GM13976 (cell line): Measurements from ENCODE around the gene KCNJ18.
"Not testable (repeated sequence)": the region's sequence is repeated elsewhere in the genome, so short reads cannot be mapped to it uniquely, and the experiment has no call there.

Source experiments
- DNase-seq: peaks from one replicate; pipeline ENCODE4 v3.0.0; 2012; ENCODE audit warnings: low spot score
- in situ Hi-C: fragments of 300-500 bp; cut with MboI; formaldehyde crosslinking; loops from one replicate; pipeline ENCODE4 v1.12.0; 2022; ENCODE audit warnings: low sequenced_read_pairs, mixed read lengths, inconsistent platforms; ENCODE audit not compliant: unreplicated experiment
- TF ChIP-seq, protein P1 (sequence below): IDR thresholded peaks from 2 replicates; pipeline ENCODE4 v1.5.1; 2012; ENCODE audit warnings: borderline replicate concordance, mild to moderate bottlenecking; ENCODE audit not compliant: insufficient read depth; ENCODE audit errors: extremely low read depth, missing control alignments, control extremely low read depth

Gene KCNJ18

DNA sequence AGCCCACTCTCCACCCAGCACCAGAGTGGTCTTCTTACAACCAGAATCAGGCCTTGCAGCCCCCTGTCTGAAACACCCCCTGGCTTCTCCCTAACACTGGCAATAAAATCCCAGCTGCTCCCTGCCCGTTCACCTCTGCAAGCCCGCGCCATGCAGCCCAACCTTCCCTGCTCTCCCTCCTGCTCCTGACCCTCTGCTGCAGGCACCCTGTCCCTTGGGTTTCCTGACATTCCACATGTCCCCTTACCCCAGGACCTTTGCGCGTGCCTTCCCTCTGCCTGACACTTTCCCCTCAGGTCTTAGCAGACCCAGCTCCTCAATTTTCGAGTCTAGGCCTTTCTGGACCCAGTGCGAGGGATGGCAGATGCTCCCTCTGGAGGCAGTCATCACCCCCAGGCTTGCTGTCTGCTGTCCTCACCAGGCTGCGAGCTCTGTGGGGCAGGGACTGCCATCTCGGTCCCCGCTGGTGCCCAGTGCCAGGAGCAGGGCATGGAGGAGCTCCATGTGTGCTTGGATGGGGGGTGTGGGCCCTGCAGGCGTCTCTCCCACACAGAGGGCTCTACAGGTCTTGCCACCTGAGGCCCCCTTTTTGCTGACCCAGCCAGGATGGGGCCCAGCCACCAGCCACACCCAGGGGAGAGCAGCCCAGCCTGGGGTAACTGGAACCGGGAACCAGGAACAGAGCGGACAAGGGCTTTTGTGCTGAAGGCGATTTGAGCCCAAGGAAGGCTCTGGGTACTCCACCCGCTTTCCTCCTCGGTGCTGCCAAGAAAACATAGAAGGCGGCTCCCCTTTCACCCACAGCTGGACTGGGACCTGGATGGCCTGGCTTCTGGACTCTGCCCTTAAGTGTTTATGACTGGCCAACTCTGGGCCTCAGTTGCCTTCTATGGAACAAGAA, 15.6 kb downstream of the KCNJ18 start:
- in situ Hi-C loops, result loop anchor here (25.0 kb wide), 1 partner anchor 296 kb away; no protein-coding TSS in a partner anchor
- DNase-seq, result not testable (repeated sequence)

DNA sequence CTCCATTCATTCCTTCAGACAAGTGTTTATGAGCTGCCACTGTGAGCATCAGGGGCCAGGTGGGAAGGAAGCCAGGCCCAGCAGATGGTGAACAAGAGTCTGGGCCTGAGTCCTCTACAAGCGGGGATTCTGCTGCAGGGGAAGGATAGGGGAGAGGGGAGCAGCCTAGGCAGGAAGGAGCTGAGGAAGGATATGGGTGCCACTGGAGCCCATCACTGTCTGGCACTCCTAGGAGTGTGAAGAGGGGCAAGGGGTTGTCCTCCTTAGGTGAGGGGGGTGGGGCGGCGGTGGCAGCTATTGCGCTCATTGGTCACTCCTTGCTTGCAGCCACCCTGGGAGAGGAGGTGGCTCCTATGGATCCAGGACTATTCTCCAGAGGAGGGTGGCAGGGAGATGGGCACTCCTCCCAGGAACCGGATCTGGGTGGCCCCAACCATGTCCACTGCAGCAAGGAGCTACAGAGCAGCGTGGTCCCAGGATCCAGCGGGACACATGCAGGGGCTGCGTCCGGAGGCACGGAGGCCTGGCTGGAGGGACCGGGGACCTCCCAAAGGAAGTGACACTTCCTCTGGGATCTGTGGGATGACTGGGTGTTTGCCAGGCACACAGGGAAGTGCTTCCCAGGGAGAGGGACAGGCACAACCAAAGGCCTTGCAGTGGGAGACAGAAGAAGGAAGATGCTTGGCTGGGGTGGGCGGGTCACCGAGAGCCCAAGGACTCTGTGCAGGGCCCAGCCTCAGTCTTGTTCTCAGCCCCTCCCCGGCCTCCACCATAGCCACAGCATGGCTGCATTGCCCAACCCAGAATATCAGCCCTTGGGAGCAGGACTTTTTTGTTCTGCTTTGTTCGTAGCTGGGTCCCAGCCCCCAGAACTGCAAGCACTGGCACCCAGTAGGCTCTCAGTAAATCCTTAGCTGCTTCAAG, 16.6 kb downstream of the KCNJ18 start:
- not testable (repeated sequence) for DNase-seq
- in situ Hi-C loops, result loop anchor here (25.0 kb wide), 1 partner anchor 297 kb away; no protein-coding TSS in a partner anchor

DNA sequence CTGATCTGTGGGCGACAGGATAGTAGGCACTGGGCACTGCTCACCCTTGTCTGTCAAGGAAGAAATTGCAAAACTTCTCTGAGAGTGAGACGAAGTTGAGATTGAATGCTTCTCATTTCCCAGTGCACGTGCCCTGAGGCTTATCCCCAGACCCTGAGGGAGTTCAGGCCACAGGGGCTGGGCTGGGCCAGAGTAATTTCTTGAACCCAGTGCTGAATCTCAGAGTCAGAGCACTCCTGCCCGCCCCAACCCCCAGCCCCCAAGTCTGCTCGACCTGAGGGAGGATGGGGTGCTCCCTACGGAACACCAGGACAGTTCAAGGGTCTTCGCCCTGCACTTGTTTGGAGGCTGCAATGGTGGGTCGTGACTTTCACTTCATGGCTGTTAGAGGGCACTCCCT, 17.7 kb downstream of the KCNJ18 start:
- in situ Hi-C loops, result loop anchor here (25.0 kb wide), 1 partner anchor 298 kb away; no protein-coding TSS in a partner anchor
- not testable (repeated sequence) for DNase-seq

DNA sequence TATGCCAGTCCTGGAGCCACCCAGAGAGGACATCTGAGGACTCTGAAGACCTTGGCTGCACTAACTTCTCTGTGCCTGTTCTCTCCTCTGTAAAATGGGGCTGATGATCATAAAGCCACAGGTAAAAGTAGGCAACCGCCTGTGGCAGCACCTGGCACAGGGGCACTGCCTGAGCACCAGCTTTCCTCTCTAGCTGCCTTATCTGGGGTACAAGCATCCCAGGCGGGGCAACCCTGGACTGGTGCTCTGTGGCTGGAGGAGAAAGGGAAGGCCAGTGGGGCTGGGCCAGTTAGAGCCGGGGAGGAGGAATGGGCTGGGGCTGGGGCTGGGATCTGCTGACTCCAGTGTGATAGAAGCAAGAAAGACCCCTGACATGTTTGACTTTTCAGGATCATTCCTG, 18.2 kb downstream of the KCNJ18 start:
- in situ Hi-C loops, result loop anchor here (25.0 kb wide), 1 partner anchor 298 kb away; no protein-coding TSS in a partner anchor
- not testable (repeated sequence) for DNase-seq

DNA sequence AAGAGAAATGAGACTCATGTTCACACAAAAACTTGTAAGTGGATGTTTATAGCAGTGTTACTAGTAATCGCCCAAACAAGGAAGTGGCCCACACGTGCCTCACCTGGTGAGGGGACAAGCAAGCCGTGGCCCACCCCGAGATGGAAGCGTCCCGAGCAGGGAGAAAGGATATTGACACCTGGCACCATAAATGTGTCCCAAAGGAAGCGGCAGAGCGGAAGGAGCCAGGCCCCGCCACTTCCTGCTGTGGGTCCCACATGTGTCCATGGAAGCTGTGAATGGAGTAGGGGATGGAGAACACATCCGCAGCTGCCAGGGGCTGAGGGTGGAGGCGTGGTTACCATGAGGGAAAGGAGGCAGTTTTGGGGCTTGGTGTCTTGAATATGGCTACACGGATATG, 18.9 kb downstream of the KCNJ18 start:
- no peak for DNase-seq
- TF ChIP-seq, protein P1, sequence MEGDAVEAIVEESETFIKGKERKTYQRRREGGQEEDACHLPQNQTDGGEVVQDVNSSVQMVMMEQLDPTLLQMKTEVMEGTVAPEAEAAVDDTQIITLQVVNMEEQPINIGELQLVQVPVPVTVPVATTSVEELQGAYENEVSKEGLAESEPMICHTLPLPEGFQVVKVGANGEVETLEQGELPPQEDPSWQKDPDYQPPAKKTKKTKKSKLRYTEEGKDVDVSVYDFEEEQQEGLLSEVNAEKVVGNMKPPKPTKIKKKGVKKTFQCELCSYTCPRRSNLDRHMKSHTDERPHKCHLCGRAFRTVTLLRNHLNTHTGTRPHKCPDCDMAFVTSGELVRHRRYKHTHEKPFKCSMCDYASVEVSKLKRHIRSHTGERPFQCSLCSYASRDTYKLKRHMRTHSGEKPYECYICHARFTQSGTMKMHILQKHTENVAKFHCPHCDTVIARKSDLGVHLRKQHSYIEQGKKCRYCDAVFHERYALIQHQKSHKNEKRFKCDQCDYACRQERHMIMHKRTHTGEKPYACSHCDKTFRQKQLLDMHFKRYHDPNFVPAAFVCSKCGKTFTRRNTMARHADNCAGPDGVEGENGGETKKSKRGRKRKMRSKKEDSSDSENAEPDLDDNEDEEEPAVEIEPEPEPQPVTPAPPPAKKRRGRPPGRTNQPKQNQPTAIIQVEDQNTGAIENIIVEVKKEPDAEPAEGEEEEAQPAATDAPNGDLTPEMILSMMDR, result no peak
- in situ Hi-C loops, result loop anchor here (25.0 kb wide), 1 partner anchor 299 kb away; no protein-coding TSS in a partner anchor

DNA sequence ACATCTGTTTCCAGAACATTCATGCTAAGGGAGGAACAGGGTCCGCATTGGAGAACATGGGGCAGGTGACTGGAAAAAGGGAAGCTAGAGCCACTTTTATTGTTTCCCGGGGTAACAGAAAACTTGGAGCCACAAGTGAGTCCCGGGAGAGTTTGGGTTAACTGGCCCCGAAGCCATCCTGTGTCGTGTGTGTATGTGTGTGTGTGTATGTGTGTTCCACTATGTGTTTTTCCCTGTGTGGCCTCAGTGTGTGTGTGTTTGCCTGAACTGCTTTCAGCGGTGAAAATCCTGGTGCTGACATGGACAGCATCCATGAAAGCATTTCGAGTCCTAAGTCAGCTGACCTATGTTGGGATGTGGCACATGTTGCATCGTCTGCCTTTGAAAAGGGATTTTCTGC, 20.7 kb downstream of the KCNJ18 start:
- not testable (repeated sequence) for DNase-seq

DNA sequence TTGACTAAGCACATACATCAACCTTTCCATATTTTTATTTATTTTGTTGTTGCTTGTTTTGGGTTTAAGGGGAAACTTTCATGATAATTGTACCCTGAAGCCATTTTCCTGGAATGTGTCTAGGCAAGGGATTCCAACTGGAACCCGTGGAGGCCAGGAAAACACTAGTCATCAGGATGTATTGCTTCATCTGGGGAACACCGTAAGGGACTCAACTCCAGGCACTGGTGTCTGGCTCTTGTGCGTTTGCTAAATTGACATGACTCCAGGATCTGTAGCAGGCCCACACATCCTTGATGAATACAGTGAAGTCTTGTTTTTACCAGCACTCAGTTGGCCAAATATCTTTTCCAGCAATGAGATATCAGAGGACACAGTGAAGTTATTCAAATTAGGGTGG, 21.3 kb downstream of the KCNJ18 start:
- in situ Hi-C loops, result loop anchor here (25.0 kb wide), 1 partner anchor 301 kb away; no protein-coding TSS in a partner anchor
- not testable (repeated sequence) for DNase-seq

More for the DNA sequence above, 20.7 kb downstream of the KCNJ18 start:
- in situ Hi-C loops, result loop anchor here (25.0 kb wide), 1 partner anchor 301 kb away; no protein-coding TSS in a partner anchor

DNA sequence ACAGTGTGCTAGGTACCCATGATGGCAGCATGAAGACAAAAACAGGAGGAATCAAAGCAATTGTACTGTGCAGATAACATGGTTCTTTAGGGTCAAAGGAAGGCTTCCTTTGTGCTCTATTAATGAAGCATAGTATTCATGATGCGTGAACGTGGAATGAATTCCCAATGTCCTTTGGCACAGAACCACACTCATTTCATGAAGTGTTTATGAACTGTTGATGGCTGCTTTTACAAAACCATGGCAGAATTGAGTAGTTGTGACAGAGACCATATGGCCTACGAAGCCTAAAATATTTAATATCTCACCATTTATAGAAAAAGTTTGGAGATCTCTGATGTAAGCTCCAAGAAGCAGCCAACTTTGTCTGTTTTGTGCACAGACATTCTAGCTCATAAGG, 22.4 kb downstream of the KCNJ18 start:
- in situ Hi-C loops, result loop anchor here (25.0 kb wide), 1 partner anchor 302 kb away; no protein-coding TSS in a partner anchor
- DNase-seq, result not testable (repeated sequence)

DNA sequence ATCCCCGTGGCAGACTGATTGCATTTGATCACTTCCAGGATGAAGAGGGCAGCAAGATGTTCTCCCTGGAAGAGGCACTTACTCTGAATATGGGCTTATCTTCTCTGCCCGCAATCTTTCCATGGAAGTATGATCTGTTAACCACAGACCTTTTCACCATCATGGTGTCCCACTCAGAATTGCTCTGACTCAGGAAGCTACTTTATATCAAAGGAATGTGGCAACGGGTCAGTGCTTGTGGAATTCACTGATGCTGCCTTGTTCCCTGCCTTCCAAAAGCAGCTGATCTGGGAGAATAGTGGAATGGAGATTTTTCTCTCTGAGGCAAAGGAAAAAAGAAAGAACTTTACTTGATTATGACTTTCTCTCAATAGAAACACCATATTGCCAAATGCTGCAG, 23.6 kb downstream of the KCNJ18 start:
- in situ Hi-C loops, result loop anchor here (25.0 kb wide), 1 partner anchor 304 kb away; no protein-coding TSS in a partner anchor

DNA sequence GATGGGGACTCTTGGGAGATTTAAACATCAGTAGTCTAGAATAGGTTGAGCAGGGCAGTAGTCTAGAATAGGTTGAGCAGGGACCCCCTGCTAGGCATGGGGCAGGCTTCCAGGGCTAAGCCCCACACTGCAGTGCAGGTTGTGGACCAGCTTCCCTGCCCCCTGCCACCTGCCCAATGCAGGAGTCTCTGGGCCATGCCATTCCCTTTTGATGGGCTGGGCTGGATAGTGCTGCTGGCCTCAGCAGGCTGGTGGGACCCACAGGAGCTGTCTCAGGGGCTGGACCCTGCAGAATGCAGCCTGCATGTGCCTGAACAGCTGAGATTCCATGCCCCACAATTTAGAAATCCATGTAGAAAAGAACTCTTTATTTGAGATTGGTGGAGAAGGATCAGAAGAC, 26.6 kb downstream of the KCNJ18 start:
- in situ Hi-C loops, result loop anchor here (25.0 kb wide), 1 partner anchor 307 kb away; no protein-coding TSS in a partner anchor
- DNase-seq, result not testable (repeated sequence)

More for the DNA sequence above, 23.6 kb downstream of the KCNJ18 start:
- not testable (repeated sequence) for DNase-seq

DNA sequence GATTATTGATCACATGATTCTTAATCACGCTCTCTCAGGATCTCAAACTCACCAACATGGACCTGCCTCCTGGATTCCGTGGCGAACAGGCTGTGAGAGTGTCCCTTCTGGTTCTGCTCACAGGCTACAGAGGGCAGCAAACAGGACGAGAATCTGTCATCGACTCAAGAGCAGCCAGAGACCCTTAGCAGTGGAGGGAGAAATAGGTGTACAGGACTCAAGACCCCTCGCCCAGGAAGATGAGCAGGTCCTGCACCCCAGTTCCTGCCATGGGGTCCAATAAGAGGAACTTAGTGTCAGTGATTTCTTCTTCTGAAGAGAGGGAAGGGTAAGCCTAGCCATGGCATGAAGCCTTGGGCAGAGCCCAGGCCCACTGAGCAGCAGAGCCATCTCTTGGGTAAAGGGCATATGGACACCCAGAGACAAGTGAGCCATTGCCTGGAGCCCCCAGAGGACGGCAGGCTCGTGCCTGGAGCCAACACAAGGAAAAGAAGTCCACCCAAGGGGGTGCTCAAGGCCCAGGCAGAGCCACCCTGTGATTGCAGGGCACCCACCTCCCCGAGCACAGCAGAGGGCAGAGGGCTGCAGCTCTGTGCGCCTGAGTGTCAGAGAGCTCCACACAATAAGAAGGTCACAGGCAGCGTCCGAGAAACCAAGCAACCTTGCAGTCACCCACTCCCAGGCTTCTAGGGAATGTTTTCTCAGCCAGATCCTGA, 27.3 kb downstream of the KCNJ18 start:
- not testable (repeated sequence) for DNase-seq
- in situ Hi-C loops, result loop anchor here (25.0 kb wide), 1 partner anchor 307 kb away; no protein-coding TSS in a partner anchor

DNA sequence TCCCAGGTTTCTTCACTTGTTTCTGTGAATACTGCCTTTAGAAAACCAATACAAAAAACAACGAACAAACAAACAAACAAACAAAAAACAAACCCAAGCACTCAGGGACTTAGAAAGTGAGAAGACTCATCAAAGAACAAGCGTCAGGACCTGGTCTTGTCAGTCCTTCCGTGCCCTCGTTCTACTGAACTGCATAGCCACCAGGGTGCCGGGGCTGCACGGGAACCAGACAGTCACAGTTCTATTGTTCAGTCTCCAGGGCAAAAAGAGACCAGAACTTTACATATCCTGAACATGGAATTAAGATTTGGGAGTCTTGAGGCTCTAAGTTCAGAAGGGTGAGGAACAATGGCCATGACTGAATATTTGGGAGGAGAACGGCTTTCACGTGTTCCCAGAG, 28.2 kb downstream of the KCNJ18 start:
- in situ Hi-C loops, result loop anchor here (25.0 kb wide), 1 partner anchor 308 kb away; no protein-coding TSS in a partner anchor
- not testable (repeated sequence) for DNase-seq

DNA sequence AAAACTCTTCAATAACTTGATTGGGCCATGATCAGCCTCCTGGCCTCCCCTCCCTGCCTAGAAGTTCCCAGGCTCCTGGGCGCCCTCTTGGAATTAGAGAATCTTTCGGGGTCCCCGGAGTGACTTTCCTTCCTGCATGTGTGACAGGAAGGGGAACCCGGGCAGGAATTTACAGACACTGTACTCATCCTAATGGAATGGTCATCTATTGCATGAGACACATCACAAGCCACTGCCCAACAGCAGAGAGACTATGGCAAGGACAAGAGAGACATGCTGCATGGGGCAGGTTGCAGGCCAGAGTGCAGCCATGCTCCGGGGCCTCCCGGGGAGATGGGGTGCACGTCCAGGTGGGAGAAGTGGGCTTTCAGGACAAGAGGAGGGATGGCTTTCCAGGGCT, 29.9 kb downstream of the KCNJ18 start:
- in situ Hi-C loops, result loop anchor here (25.0 kb wide), 1 partner anchor 310 kb away; no protein-coding TSS in a partner anchor

DNA sequence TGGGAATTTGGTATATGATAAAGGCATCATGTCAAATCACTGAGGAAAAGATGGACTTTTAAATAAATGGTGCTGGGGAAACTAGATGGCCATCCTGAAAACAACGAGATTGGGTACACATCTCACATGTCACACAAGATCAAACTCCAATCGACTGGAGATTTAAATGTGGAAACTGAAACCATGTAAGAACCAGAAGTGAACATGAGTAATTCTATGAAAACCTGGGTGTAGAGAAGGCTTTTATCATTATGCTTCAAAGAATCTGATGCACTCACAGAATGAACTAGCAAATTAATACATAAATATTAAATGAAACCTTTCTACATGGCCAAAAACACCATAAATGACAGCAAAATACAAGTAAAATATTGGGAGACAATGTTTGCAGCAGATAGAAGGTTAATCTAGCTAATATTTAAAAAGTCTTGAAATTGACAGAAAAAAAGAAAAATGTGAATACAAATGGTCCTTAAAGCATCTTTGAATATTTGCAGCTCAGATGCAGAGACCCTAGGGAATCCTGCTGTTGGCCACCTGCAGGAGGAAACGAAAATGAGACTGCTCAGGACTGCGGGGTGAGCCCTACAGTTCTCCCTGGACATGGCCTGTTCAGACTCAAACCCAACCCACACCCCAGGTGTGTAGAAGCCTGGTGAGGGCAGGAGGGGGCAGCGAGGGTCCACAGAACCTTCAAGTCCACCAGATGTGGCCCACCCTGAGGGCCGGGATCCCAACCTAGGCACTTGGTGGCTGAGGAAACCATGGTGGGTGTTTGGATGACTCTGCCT, 32.1 kb downstream of the KCNJ18 start:
- in situ Hi-C loops, result loop anchor here (25.0 kb wide), 1 partner anchor 312 kb away; no protein-coding TSS in a partner anchor
- not testable (repeated sequence) for DNase-seq

More for the DNA sequence above, 29.9 kb downstream of the KCNJ18 start:
- not testable (repeated sequence) for DNase-seq

DNA sequence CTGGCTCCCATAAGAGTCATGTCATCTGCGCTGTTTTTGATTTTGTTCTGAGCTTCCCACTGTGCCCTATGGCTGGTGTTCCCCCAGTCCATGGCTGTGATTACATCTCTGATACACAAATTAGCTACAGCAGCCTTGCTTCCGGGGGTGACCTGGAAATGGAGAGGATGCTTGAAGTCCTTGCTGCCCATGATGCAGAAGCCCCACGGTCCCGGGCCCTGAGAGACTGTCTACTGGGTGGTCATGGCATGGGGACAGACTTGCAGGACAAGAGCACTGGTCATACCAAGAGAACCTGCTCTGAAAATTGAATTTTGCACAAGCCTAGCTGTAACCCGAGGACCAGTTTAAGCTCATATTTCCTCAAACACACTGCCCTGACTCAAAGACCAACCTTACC, 38.8 kb downstream of the KCNJ18 start:
- in situ Hi-C loops, result not testable (repeated sequence)

More for the DNA sequence above, 38.8 kb downstream of the KCNJ18 start:
- not testable (repeated sequence) for DNase-seq
